Measurements from ENCODE around the gene COX19. TPM values are rescaled to one million over a fixed set of nuclear protein-coding genes. Genes with fewer than 3 reads are reported as not detected.

Gene COX19
- total RNA-seq, 1 experiment from 2014 or later = 20.5 TPM

DNA sequence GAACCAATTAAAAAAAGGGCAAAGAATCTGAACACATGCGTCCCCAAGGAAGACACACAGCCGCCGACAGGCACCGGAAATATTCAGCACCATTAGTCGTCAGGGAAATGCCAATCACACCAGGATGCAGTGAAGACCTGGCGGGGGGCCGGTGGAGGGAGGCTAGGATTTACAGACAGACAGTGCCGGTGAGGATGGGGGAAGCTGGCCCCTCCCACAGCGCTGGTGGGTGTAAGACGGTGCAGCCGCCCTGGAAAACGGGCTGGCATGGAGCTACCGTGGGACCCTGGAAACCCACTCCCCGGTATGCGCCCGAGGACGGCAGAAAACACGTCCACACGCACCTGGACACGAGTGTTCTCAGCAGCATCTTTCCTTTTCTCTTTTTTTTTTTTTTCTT lies 16.1 kb downstream of the COX19 start:
- Histone ChIP-seq H3K9me2 (replicated peaks; ENCODE audit: insufficient read depth, low read length) (no peaks in the 10 kb centered on the region), H3K27ac (ENCODE audit: low read length) (no peak overlapping the region), H3K79me2 (ENCODE audit: low read length) (no peaks in the 10 kb centered on the region), H3K4me1 (ENCODE audit: low read length) (peaks cover 22% of the 10 kb centered on the region), H3K4me2 (ENCODE audit: low read depth, low read length, poor library complexity, severe bottlenecking) (no peak overlapping the region), H4K20me1 (ENCODE audit: insufficient read depth, low read depth, low read length) (no peaks in the 10 kb centered on the region), H3K9ac (ENCODE audit: low read length) (no peak overlapping the region), H3K4me3 (ENCODE audit: low read length) (no peak overlapping the region), H3K27me3 (ENCODE audit: low read length) (no peaks in the 10 kb centered on the region), H2AFZ (ENCODE audit: low read length) (no peak overlapping the region), H3K9me3 (ENCODE audit: low read length) (no peaks in the 10 kb centered on the region; the same call in 1 of the 2 replicates), H3K36me3 (ENCODE audit: insufficient read depth, low read length) (no peaks in the 10 kb centered on the region)
- no peak for DNase-seq

DNA sequence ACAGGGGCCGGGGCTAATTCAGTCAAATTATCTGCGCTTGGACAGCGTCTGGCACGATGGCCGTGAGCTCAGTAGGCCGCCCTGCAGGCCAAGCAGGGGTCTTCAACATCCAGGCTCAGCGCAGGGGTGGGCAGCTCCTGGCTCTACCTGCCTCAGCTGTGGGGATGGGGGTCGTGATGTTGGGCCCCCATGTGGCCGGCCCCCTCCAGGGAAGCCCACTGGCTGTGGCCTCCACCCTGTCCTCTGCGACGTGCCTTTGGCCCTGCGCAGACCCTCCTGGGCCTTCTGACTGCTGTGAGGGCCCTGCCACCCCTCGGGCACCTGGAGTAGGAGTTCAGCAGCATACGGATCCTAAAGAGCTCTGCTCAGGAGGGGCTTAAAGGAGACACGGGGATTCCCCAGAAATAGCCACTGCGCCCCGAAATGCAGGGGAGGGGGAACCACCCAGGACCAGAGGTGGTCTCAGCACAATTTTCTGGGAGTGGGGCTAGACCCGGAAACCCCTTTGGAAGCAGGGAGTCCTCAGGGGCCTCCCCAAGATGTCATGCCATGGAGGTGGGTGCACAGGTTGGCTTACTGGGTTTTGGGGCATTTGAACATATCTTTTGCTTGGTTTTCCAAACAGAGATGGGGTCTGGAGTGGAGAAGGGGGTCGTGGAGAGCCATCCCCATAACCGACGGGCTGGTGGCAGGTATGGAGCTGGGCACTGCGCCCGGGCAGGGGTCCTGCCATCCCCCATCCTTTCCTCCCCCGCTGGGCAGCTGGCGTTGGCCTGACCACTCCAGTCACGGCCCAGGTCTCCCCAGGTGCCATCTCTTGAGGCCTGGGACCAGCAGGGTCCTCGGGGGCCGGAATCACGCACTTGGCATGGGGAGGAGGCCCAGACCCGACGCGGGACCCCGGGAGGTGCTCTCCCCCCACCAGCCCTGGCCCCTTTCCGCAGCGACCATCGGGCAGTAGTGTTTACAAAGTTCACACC lies 16.8 kb downstream of the COX19 start:
- Histone ChIP-seq H3K79me2 (ENCODE audit: low read length) (no peaks in the 10 kb centered on the region), H3K27me3 (ENCODE audit: low read length) (no peaks in the 10 kb centered on the region), H3K36me3 (ENCODE audit: insufficient read depth, low read length) (no peaks in the 10 kb centered on the region), H3K9me3 (ENCODE audit: low read length) (no peaks in the 10 kb centered on the region; the same call in 1 of the 2 replicates), H3K4me3 (ENCODE audit: low read length) (no peak overlapping the region), H3K9me2 (replicated peaks; ENCODE audit: insufficient read depth, low read length) (no peaks in the 10 kb centered on the region), H3K4me1 (ENCODE audit: low read length) (peaks cover 22% of the 10 kb centered on the region), H3K4me2 (ENCODE audit: low read depth, low read length, poor library complexity, severe bottlenecking) (no peak overlapping the region), H4K20me1 (ENCODE audit: insufficient read depth, low read depth, low read length) (no peaks in the 10 kb centered on the region), H3K27ac (ENCODE audit: low read length) (no peak overlapping the region), H2AFZ (ENCODE audit: low read length) (no peak overlapping the region), H3K9ac (ENCODE audit: low read length) (0 out of 2 replicates have a peak overlapping the region, but pooled peaks have one; percentile 17)
- no peak for DNase-seq

DNA sequence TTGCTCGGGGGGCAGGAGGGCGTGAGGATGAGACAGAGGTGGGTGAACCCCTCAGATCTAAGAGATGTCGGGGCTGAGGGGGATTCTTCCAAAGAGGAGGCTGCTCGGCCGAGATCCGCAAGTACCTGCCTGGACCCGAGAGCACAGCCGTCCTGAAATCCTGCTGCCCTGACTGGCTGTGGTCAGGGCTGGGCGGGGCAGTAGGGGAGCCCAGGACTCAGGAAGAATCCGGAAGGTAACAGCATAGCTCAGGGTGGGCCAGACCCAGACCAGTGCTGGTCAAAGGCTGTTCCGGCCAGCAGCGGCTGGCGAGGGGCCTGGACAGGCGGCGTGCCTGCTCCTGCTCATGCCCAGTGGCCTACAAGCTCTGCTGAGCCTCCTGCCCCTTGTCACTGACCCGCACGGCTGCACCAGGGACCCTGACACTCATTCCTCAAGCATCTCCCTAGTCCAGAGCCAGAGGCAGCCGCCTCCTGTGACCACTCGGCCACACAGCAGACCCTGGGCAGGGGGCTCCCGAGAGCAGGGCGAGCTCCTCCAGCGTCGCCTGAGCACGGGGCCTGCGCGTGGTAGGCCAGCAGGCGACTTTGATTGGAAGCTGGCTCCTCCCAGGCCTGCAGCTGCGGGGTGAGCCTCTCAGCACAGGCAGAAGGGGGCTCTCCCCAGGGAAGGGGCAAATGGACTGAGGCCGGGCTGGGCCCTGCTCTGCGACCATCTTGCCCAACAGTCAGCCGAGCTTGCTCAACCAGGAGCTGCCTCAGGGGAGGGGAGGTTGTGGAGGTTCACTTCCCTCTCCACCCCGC lies 17.7 kb downstream of the COX19 start:
- H3K9ac ChIP-seq (ENCODE audit: low read length) = 0 out of 2 replicates have a peak overlapping the region, but pooled peaks have one; percentile 17
- H3K27me3 ChIP-seq (ENCODE audit: low read length) = no peaks in the 10 kb centered on the region
- DNase-seq = peak; percentile 77
- H3K9me2 ChIP-seq (replicated peaks; ENCODE audit: insufficient read depth, low read length) = no peaks in the 10 kb centered on the region
- H4K20me1 ChIP-seq (ENCODE audit: insufficient read depth, low read depth, low read length) = no peaks in the 10 kb centered on the region
- peaks cover 22% of the 10 kb centered on the region for H3K4me1 ChIP-seq (ENCODE audit: low read length)
- H3K79me2 ChIP-seq (ENCODE audit: low read length) = no peaks in the 10 kb centered on the region
- H3K27ac ChIP-seq (ENCODE audit: low read length) = no peak overlapping the region
- H3K4me2 ChIP-seq (ENCODE audit: low read depth, low read length, poor library complexity, severe bottlenecking) = no peak overlapping the region
- no peaks in the 10 kb centered on the region for H3K36me3 ChIP-seq (ENCODE audit: insufficient read depth, low read length)
- H2AFZ ChIP-seq (ENCODE audit: low read length) = no peak overlapping the region
- no peaks in the 10 kb centered on the region; the same call in 1 of the 2 replicates for H3K9me3 ChIP-seq (ENCODE audit: low read length)
- no peak overlapping the region for H3K4me3 ChIP-seq (ENCODE audit: low read length)

DNA sequence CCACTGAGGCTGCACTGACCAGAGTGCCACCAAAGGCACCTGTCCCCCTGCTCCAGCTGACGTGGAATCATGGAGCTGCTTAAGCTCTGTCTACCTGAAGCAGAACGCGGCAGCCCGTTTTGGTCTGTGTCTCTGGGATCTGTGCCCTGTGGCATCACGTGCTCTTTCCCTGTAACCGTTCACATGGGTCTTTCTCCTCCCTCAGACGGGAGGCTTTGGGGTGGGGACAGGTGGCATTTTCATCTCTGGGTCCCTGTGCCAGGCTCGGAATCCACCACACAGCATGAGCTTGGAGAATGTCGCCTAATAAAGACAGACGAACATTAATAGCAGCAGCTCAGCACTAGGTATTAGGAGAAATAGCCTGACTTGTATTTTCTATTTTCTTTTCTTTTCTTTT lies 19.3 kb downstream of the COX19 start:
- Histone ChIP-seq H3K9ac (ENCODE audit: low read length) (no peak overlapping the region), H4K20me1 (ENCODE audit: insufficient read depth, low read depth, low read length) (no peaks in the 10 kb centered on the region), H3K4me2 (ENCODE audit: low read depth, low read length, poor library complexity, severe bottlenecking) (no peak overlapping the region), H3K4me1 (ENCODE audit: low read length) (peaks cover 22% of the 10 kb centered on the region), H3K79me2 (ENCODE audit: low read length) (no peaks in the 10 kb centered on the region), H3K27ac (ENCODE audit: low read length) (no peak overlapping the region), H3K4me3 (ENCODE audit: low read length) (no peak overlapping the region), H3K9me2 (replicated peaks; ENCODE audit: insufficient read depth, low read length) (no peaks in the 10 kb centered on the region), H3K27me3 (ENCODE audit: low read length) (no peaks in the 10 kb centered on the region), H3K36me3 (ENCODE audit: insufficient read depth, low read length) (no peaks in the 10 kb centered on the region), H3K9me3 (ENCODE audit: low read length) (no peaks in the 10 kb centered on the region), H2AFZ (ENCODE audit: low read length) (no peak overlapping the region)
- no peak for DNase-seq

DNA sequence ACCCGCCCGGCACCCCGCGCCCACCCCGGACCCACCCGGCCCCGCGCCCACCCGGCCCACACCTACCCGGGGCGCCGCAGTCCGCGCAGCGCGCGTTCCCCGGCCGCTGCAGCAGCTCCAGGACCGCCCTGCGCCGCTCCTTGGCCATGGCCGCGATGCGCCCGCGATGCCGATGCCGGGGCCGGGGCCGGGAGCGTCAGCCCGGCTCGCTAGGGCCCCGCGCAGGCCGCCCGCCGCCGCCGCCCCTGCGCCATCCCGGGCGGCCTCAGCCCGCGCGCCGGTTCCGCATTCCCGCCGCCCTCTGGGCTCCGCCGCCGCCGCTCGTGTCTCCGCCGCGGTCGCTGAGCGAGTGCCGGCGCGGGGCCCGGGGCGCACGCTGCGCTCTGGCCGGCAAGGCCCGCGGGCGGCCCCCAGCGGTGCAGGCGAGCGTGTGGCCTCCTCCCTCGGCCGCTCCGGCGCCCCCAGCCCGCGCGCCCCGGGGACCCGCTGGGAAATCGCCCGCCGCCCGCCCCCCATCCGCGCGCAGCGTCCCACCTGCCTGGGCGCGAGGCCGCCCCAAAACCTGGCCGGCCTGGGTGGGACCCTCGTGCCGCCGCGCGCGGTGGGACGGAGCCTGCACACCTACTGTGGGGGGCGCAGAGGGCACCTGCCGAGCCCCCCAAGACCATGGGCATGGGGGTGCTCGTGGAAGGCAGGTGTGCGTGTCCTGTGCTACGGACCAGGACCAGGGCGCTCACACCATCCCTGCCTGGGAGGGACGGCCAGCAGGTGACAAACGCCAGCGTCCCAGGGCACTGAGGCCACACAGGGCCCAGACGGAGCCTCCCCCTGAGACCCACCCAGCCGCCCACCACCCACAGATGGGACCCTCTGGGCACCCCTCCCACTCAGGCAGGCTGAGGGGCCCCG lies 20.8 kb downstream of the COX19 start, which contains the start of gene ADAP1:
ADAP1 (minus strand) TSS at position 351 of the 909 bp plus-strand sequence; CDS start at position 148, 203 bp downstream.
- Histone ChIP-seq H3K79me2 (ENCODE audit: low read length) (no peaks in the 10 kb centered on the region), H3K27ac (ENCODE audit: low read length) (no peak within 1 kb of the TSS), H3K9ac (ENCODE audit: low read length) (no peak within 1 kb of the TSS), H3K36me3 (ENCODE audit: insufficient read depth, low read length) (no peaks in the 10 kb centered on the region), H3K9me3 (ENCODE audit: low read length) (no peaks in the 10 kb centered on the region), H3K4me3 (ENCODE audit: low read length) (no peak within 1 kb of the TSS), H4K20me1 (ENCODE audit: insufficient read depth, low read depth, low read length) (no peaks in the 10 kb centered on the region), H3K4me1 (ENCODE audit: low read length) (peaks cover 22% of the 10 kb centered on the region), H3K4me2 (ENCODE audit: low read depth, low read length, poor library complexity, severe bottlenecking) (no peak within 1 kb of the TSS), H2AFZ (ENCODE audit: low read length) (no peak within 1 kb of the TSS), H3K9me2 (replicated peaks; ENCODE audit: insufficient read depth, low read length) (no peaks in the 10 kb centered on the region), H3K27me3 (ENCODE audit: low read length) (no peaks in the 10 kb centered on the region)
- no peak for DNase-seq

DNA sequence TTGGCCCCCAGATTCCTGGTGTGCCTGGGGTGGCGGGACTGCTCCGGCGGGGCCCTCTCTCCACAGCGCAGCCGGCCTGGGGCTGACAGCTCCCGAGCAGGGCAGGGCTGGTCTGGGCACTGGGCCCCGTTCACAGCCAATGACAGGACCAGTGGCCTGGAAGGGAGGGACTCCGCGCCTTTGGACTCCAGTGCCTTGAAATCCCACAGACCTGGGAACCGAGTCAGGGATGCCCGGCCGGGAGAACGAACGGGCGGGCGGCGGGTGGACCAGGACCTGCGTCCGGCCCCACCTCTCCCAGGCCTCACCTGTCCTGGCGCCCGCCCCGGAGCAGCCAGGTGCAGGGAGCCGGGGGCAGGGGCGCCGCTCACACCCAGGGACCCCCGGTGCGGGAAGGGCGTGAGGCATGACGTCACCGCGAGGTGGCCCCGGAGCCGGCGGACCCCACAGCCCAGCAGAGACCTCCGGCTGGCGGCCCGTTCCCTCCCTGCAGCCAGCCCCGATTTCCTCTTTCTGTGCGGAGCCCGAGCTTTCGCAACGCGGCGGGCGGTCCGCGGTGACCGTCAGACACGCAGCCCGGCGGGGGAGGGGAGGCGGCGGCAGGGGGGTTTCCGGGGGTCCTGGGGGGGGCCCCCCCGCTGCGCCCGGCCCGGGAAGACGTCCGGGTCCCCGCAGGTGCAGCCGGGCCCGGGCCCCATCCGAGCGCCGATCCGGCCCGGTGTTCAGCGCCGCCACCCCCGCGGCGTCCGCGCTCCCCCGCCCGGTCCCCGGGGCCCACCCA lies 21.6 kb downstream of the COX19 start:
- Histone ChIP-seq H3K4me3 (ENCODE audit: low read length) (no peak overlapping the region), H3K9ac (ENCODE audit: low read length) (no peak overlapping the region), H3K79me2 (ENCODE audit: low read length) (no peaks in the 10 kb centered on the region)

More for the DNA sequence above, 21.6 kb downstream of the COX19 start:
- Histone ChIP-seq H3K9me3 (ENCODE audit: low read length) (no peaks in the 10 kb centered on the region), H3K27ac (ENCODE audit: low read length) (no peak overlapping the region), H3K4me2 (ENCODE audit: low read depth, low read length, poor library complexity, severe bottlenecking) (no peak overlapping the region), H3K27me3 (ENCODE audit: low read length) (no peaks in the 10 kb centered on the region), H2AFZ (ENCODE audit: low read length) (no peak overlapping the region), H3K9me2 (replicated peaks; ENCODE audit: insufficient read depth, low read length) (no peaks in the 10 kb centered on the region), H3K36me3 (ENCODE audit: insufficient read depth, low read length) (no peaks in the 10 kb centered on the region), H4K20me1 (ENCODE audit: insufficient read depth, low read depth, low read length) (no peaks in the 10 kb centered on the region), H3K4me1 (ENCODE audit: low read length) (peaks cover 24% of the 10 kb centered on the region)
- no peak for DNase-seq
